T-helper 2 cell treated with Interferon-gamma antibody and Interleukin-4, amounts not matched to agents 100 ng/mL and 5 ng/mL, for 36 hours (primary cell): ENCODE measurements around the gene DECR2. TPM values are rescaled to one million over a fixed set of nuclear protein-coding genes. Genes with fewer than 3 reads are reported as not detected.

Experiments used
- intact Hi-C: fragments of 100-400 bp; cut with micrococcal nuclease; formaldehyde crosslinking; loops from one replicate; pipeline ENCODE4 v1.15.1; 2023
- total RNA-seq: library from RNA; stranded (reverse); gene quantifications from 2 replicates; pipeline ENCODE4 v1.2.3, GENCODE V29; 2022

The DECR2 gene
- total RNA-seq, 1 donor from 2014 or later, result 11.5 TPM

DNA sequence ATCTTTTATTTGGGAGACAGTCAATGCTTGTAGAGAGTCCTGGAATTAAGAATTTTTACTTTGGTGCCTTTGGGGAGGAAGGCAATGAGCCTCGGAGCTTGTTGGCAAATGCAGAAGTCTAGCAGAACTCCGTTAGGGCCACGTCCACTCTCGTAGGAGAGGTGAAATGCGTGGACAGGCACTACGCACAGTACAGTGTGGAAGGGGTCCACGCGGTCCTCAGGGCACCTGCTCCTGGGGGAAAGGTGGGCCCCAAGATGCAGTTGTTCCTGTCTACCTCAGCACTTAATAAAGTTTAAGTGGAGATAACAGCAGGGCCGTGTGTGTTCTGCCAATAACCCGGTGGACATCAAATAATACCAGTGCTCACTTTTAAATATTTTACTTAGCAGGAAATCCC is 25.6 kb downstream of the DECR2 start:
- intact Hi-C loops, result no loop called here

GRCh38 chr16:430904-431303 is 29.2 kb downstream of the DECR2 start:
- intact Hi-C loops, result no loop called here

- intact Hi-C loops, result no loop called here
Observed at GRCh38 chr16:440627-441026, 38.9 kb downstream of the DECR2 start.

- intact Hi-C loops, result no loop called here
Observed at GRCh38 chr16:441447-441846, 39.8 kb downstream of the DECR2 start.

- intact Hi-C loops, result no loop called here
Observed at GRCh38 chr16:442976-443375, 41.3 kb downstream of the DECR2 start.

GRCh38 chr16:444027-444426 is 42.3 kb downstream of the DECR2 start:
- intact Hi-C loops, result no loop called here

DNA sequence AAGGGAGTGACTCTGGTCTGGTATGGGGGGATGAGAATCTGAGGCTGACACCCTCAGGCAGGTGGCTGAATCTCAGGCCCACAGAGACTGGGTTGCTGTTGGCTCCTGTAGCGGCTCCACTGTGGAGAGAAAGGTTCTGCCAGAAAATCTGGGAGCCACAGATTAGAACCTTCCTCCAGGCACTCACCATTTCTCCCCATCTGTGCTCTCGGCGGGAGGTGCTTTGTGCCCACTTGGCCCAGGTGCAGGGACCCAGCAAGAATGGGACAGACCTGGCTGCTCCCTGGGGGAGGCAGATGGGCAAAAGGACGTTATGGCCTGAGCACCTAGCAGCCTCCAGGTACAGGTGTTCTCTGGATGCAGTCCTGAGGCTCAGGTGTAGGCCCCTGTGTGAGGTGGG is 43.9 kb downstream of the DECR2 start:
- intact Hi-C loops, result no loop called here

DNA sequence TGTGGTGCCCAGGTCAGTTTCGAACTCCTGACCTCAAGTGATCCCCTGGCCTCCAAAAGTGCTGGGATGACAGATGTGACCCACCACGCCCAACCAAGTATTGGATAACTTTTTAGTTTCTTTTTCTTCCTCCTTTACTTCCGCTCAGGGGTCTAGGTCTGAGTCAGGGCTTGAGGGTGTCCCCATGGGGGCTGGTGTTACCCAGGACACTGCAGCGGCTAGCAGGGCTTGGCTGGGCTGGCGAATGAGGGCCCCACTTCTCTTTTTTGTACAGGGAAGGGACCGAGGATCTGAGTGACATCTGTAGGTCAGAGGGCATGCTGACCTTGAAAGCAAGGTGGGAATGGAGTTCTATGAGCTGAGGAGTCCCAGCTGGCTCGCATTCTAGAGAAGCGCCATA is 48.7 kb downstream of the DECR2 start:
- intact Hi-C loops, result no loop called here

DNA sequence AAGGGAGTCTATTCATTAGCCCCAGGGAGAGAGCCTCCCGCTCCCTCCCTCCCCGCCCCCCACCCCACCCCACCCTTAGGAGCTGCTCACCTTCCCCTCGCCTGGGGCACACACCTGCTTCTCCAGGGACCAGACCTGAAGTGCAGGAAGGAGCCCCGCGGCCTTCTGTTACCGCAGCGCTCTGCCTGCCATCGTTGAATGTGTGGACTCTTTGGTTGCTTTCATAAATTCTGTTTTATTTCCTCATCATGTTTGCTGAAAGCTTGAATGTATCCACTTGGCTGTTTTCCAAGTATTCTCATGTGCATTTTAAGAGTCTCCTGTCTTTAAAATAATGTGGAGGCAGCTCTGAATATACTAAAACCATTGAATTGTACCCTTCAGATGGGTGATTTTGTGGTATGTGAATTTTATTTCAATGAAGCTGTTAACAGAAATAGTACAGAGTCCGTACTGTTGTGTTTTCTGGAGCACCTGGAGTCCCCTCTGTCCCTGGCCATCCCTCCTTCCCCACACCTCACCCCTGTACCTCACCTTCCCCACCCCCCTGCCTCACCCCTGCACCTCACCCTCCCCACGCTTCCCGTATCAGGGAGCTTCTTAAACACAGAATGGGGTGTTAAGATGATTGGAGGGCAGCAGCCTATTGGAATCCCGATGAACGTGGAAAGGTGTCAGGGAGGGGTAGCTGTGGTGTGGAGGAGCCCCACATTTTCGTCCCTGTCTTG is 49.3 kb downstream of the DECR2 start:
- intact Hi-C loops, result no loop called here

DNA sequence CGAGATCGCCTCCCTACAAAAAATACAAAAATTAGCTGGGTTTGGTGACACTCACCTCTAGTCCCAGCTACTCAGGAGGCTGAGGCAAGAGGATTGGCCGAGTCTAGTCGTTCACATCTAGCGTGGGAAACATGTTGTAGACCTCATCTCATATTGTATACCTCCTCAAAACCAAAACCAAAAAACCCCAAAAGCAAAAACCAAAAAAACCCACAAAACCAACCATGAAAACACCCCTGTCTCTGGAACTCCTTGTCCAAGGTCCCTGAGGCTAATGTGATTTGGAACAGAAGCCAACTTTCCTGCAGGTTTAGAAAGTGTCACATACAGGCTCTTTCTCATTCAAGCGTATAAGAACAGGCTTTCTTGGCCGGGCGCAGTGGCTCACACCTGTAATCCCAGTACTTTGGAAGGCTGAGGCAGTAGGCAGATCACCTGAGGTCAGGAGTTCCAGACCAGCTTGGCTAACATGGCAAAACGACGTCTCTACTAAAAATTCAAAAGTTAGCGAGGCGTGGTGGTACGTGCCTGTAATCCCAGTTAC is 52.8 kb downstream of the DECR2 start:
- intact Hi-C loops, result no loop called here

- intact Hi-C loops, result no loop called here
Observed at GRCh38 chr16:455453-455852, 53.8 kb downstream of the DECR2 start.

DNA sequence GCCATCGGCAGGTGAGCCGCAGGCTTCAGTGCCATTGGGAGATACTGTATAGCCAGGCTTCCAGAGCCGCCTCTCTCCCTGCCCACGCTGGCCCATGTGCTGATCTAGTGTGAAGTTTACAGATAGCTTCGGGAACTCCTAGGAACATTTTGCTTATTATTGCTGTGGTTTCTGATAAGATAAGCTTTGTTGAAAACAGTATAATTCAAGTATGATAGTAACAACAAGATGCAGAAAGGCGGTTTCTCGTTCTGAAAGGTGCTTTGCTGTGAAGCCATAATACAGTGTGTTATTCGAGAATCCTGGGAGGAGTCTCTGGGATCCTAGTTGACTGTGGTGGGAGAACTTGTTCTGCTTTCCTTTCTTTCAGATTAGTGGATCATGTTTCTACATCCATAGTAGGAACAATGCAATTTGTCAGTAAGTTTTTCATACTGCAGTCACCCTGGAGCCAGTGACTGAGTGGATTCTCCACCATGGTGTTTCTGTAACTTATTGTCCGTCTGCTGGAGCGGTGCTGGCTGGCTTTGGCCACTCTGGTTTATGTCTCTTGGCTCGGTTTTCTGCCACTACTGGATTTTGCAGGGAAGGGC is 55.3 kb downstream of the DECR2 start:
- intact Hi-C loops, result no loop called here

DNA sequence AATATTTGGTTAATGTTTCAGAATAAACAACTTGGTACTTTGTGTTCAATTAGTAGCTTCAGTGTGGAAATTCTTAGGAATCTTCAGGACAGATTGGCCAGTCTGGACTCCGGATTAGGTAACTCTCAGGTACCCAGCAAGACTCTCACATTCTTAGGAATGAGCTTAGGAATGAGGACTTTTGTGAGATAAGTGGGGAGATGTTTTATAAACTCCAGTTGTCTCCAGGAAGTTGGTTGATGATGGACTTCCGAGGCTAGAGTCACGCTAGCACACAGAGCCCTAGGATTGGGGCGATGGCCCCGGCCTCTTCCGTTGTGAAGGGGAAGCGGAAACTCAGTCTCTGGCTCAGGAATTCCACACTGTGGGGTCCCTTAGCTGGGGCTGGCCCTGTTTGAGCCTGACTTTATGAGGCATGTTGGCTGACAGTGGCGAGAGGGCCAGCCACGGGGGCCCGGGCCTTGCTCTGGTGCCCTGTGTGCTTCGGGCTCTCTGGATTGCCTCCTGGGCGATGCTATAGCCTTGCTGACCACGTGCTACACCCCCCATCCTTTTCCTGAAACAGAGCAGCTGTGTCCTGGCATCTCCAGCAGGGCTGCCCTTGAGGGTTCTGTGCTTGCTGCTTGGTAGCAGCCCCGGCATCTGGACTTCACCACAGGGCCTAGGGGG is 56.2 kb downstream of the DECR2 start:
- intact Hi-C loops, result no loop called here

GRCh38 chr16:459761-460160 is 58.1 kb downstream of the DECR2 start:
- intact Hi-C loops, result no loop called here

- intact Hi-C loops, result no loop called here
Observed at GRCh38 chr16:460787-461186, 59.1 kb downstream of the DECR2 start.

Other genes with a start within 250 kb of the DECR2 start
- not detected in 2 replicates for gene HBZ, start 249.2 kb upstream of the DECR2 start, total RNA-seq
- gene HBM, start 235.9 kb upstream of the DECR2 start, total RNA-seq, result not detected in 2 replicates
- gene HBA2, start 229.0 kb upstream of the DECR2 start, total RNA-seq, result not detected in 2 replicates
- gene HBA1, start 225.2 kb upstream of the DECR2 start, total RNA-seq, result not detected in 2 replicates
- gene HBQ1, start 221.4 kb upstream of the DECR2 start, total RNA-seq, result not detected in 2 replicates
- 79.1 and 80.8 TPM in 2 replicates for gene LUC7L, start 172.4 kb upstream of the DECR2 start, total RNA-seq
- gene FAM234A, start 167.1 kb upstream of the DECR2 start, total RNA-seq, result 29.4 and 32.2 TPM in 2 replicates
- 0.11 and 0.34 TPM in 2 replicates for gene RGS11, start 125.9 kb upstream of the DECR2 start, total RNA-seq
- not detected in 2 replicates for gene ARHGDIG, start 121.3 kb upstream of the DECR2 start, total RNA-seq
- gene PDIA2, start 118.7 kb upstream of the DECR2 start, total RNA-seq, result not detected in 2 replicates
- 31.1 TPM in 2 replicates for gene AXIN1, start 49.2 kb upstream of the DECR2 start, total RNA-seq
- 79.6 and 80.2 TPM in 2 replicates for gene MRPL28, start 31.3 kb upstream of the DECR2 start, total RNA-seq
- 32.4 and 34.8 TPM in 2 replicates for gene PGAP6, start 19.9 kb upstream of the DECR2 start, total RNA-seq
- gene NME4, start 4.7 kb upstream of the DECR2 start, total RNA-seq, result 59.4 and 60.9 TPM in 2 replicates
- gene RAB11FIP3, start 23.8 kb downstream of the DECR2 start, total RNA-seq, result 30.6 and 33.3 TPM in 2 replicates
- 87.2 and 89.0 TPM in 2 replicates for gene CAPN15, start 125.8 kb downstream of the DECR2 start, total RNA-seq
- gene PRR35, start 158.5 kb downstream of the DECR2 start, total RNA-seq, result not detected in 2 replicates
- gene NHLRC4, start 165.1 kb downstream of the DECR2 start, total RNA-seq, result 1.4 and 1.5 TPM in 2 replicates
- 43.3 and 45.7 TPM in 2 replicates for gene PIGQ, start 168.1 kb downstream of the DECR2 start, total RNA-seq
- gene RAB40C, start 188.2 kb downstream of the DECR2 start, total RNA-seq, result 13.6 and 16.3 TPM in 2 replicates
- gene WFIKKN1, start 229.1 kb downstream of the DECR2 start, total RNA-seq, result 0.75 and 0.77 TPM in 2 replicates
- gene METTL26, start 234.4 kb downstream of the DECR2 start, total RNA-seq, result 91.0 and 91.4 TPM in 2 replicates
- gene MCRIP2, start 239.9 kb downstream of the DECR2 start, total RNA-seq, result 24.5 and 32.0 TPM in 2 replicates
- 85.1 and 86.7 TPM in 2 replicates for gene WDR90, start 247.5 kb downstream of the DECR2 start, total RNA-seq